GM12801 (cell line): ENCODE measurements around the gene PODXL2.

Experiments used
- CTCF ChIP-seq: IDR thresholded peaks from one replicate; pipeline ENCODE4 v1.5.1; 2011; ENCODE audit warnings: control low read depth; ENCODE audit not compliant: insufficient read length; ENCODE audit errors: extremely low read depth

PODXL2 gene

GRCh38 chr3:127679534-127680145, 50.7 kb downstream of the PODXL2 start:
- TF ChIP-seq CTCF: no peak

GRCh38 chr3:127680146-127680661, 51.2 kb downstream of the PODXL2 start:
- no peak for TF ChIP-seq CTCF

GRCh38 chr3:127680798-127681221, 51.8 kb downstream of the PODXL2 start:
- TF ChIP-seq CTCF: no peak

GRCh38 chr3:127682561-127682960, 53.6 kb downstream of the PODXL2 start:
- no peak for TF ChIP-seq CTCF

- no peak for TF ChIP-seq CTCF
These were observed 56.1 kb downstream of the PODXL2 start for GRCh38 chr3:127684871-127685707.

GRCh38 chr3:127685708-127686511, 56.9 kb downstream of the PODXL2 start:
- TF ChIP-seq CTCF: no peak

- TF ChIP-seq CTCF: no peak
These were observed 57.5 kb downstream of the PODXL2 start for GRCh38 chr3:127686512-127686894.
